AG08395 (cell line): ENCODE results near the gene PLS3.

ENCODE experiments used
- DNase-seq: peaks from one replicate; pipeline ENCODE4 v3.0.0; 2012; ENCODE audit warnings: mixed read lengths, low spot score

The PLS3 gene

DNA sequence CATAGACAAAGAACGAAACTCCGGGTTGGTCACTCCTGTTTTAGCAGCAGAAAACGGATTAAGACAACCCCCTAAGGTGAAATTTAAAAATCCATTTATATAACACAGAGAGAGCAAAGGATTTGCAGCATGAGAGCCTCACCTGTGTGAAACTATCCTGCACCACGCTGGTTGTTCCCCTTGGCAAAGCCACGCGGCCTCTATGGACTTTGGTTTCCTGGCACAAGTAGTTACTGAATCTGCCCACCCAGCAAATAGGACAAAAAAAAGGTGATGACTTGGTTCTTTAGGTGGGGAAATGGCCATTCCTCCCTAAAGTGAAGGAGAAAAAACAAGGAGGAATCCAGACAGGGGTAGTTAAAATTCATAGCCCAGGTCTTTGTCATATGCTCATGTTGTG lies 133.1 kb downstream of the PLS3 start:
- no peak for DNase-seq

DNA sequence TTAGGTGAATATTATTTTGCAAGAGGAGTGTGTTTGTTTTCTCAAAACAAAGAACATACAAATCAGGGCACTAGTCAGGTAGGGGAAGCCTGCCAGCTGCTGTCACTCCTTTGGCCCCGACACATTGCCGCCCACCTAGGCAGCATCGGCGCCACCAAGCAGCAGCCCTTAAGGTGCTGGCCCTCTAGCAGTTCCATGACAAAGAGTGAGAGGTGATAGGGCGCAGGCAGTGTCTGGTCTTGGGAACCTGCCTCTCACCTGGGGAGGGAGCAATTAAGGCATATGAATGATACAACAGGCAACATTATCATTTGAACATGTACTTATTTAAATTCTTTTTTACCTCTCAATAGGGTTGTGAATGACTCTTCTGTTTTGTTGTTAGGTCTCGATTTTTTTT lies 135.1 kb downstream of the PLS3 start:
- no peak for DNase-seq

DNA sequence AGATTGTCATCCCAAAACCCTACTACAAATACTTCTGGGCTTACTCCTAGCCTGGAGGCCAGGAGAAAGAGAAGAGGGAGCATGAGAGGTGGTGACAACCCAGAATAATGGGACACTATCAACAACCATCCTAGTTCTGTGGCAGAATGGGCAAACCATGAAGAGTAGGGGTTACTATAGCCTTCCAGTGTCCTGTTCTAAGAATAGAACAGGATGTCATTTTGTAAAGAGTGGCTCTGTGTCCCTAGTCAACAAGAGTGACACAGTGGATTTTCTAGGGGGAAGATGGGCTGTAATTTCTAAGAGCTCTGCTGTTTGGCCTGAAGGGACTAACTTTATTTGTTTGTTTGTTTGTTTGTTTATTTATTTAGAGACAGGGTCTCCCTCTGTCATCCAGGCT lies 136.0 kb downstream of the PLS3 start:
- no peak for DNase-seq

DNA sequence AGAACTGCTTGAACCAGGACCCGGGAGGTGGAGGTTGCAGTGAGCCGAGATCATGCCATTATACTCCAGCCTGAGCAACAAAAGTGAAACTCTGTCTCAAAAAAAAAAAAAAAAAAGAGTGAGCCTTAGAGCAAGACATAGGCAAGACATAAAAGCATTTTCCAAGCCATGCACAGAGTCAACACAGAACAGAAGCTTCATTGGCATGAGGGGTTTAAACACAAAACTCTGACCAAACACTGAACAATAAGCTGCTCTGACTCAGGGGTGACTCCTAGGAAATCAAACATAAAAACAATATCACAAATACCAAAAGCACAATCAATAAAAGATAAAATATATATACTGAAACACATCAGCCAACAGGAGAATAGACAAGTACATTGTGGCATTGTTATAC lies 136.8 kb downstream of the PLS3 start:
- no peak for DNase-seq
